H1 (cell line): ENCODE measurements around the gene ATG7.

Experiments used
- JUND ChIP-seq: IDR thresholded peaks from 2 replicates; pipeline ENCODE4 v1.6.1; 2011; ENCODE audit warnings: mild to moderate bottlenecking, improper control_type of control experiment, low read length
- MAX ChIP-seq: IDR thresholded peaks from 2 replicates; pipeline ENCODE4 v1.6.1; 2012; ENCODE audit warnings: inconsistent platforms

- no peak for TF ChIP-seq MAX
- no peak for TF ChIP-seq JUND
These were observed 198.0 kb downstream of the ATG7 start for GRCh38 chr3:11470031-11470853.
